GM12878 (cell line): Measurements from ENCODE around the gene DCAF5. TPM values are rescaled to one million over a fixed set of nuclear protein-coding genes. Genes with fewer than 3 reads are reported as not detected.

Experiments used
- ATAC-seq: fragments of 200-7000 bp; cut with Tn5 transposase; 3 replicates; pipeline ENCODE4 v1.9.1; 2020; ENCODE audit warnings: mild to moderate bottlenecking, moderate library complexity
- BruUV-seq: library from RNA; stranded (reverse); fragments of 400-500 nt; replicated peaks from 2 replicates; lab custom pipeline; 2021; lab: Mats Ljungman, UMichigan
- CTCF ChIA-PET: fragments of 300-600 bp; sonication (Branson Sonifier 250); formaldehyde crosslinking; extraction: SDS; loops from one replicate; lab custom pipeline; 2021; ENCODE audit warnings: inconsistent platforms; lab: Yijun Ruan, JAX
- POLR2A ChIA-PET: fragments of 350-600 bp; formaldehyde crosslinking; extraction: SDS; loops from one replicate; lab custom pipeline; 2021; ENCODE audit warnings: inconsistent platforms; lab: Charles Lee
- RAD21 ChIA-PET: fragments of 300-600 bp; sonication (Branson Sonifier 250); formaldehyde crosslinking; loops from one replicate; lab custom pipeline; 2023; ENCODE audit warnings: antibody characterized with exemption; ENCODE audit not compliant: unreplicated experiment; lab: Charles Lee
- SMC1A ChIA-PET: fragments of 300-600 bp; sonication (Branson Sonifier 250); formaldehyde crosslinking; loops from one replicate; lab custom pipeline; 2023; ENCODE audit not compliant: unreplicated experiment, uncharacterized antibody; lab: Charles Lee
- DNase-seq: peaks from one replicate; pipeline ENCODE4 v3.0.0-alpha.2; 2011; ENCODE audit warnings: low read depth, low spot score
- FAIRE-seq: peaks from 3 replicates; lab custom pipeline; 2011; peaks lifted over from hg19 to GRCh38; lab: Jason Lieb, UNC
- H2AFZ ChIP-seq: 2 replicates; pipeline ENCODE4 v1.6.0; 2011; ENCODE audit warnings: low read depth, low read length, control low read depth; ENCODE audit not compliant: control insufficient read depth
- H3K27ac ChIP-seq: 2 replicates; pipeline ENCODE4 v1.5.1; 2011; ENCODE audit warnings: control low read depth; ENCODE audit not compliant: control insufficient read depth, insufficient read depth
- H3K27me3 ChIP-seq, 2 experiments: replicated peaks in 1 of 2; 2 replicates each; pipeline versions ENCODE4 v1.6.0 to v1.6.1; 2011; ENCODE audit warnings: low read length in 1 of 2; ENCODE audit not compliant: control insufficient read depth in 2 of 2, insufficient read depth in 2 of 2
- H3K36me3 ChIP-seq, 2 experiments: 2 replicates each; pipeline ENCODE4 v1.5.1; 2011; ENCODE audit warnings: low read length in 1 of 2; ENCODE audit not compliant: control insufficient read depth in 2 of 2, insufficient read depth in 2 of 2
- H3K4me1 ChIP-seq: 2 replicates; pipeline ENCODE4 v1.6.1; 2011; ENCODE audit warnings: mild to moderate bottlenecking, low read length, moderate library complexity, mixed read lengths; ENCODE audit not compliant: control insufficient read depth, insufficient read depth
- H3K4me2 ChIP-seq: 2 replicates; pipeline ENCODE4 v1.6.0; 2011; ENCODE audit warnings: control low read depth; ENCODE audit not compliant: control insufficient read depth, insufficient read depth
- H3K4me3 ChIP-seq: fragments of 200-600 bp; sonication (generic); 2 replicates; pipeline ENCODE4 v1.5.1; 2016
- H3K79me2 ChIP-seq: 2 replicates; pipeline ENCODE4 v1.6.0; 2011; ENCODE audit warnings: low read length; ENCODE audit not compliant: control insufficient read depth, insufficient read depth
- H3K9ac ChIP-seq: 2 replicates; pipeline ENCODE4 v1.8.0; 2011; ENCODE audit warnings: low read length, control low read depth, mixed read lengths; ENCODE audit not compliant: control insufficient read depth, insufficient read depth
- H3K9me3 ChIP-seq: replicated peaks from 3 replicates; pipeline ENCODE4 v1.5.1; 2011; ENCODE audit warnings: mild to moderate bottlenecking, low read length; ENCODE audit not compliant: control insufficient read depth, insufficient read depth
- H4K20me1 ChIP-seq: 2 replicates; pipeline ENCODE4 v1.6.0; 2011; ENCODE audit not compliant: control insufficient read depth, insufficient read depth
- BACH1 ChIP-seq: fragments of 450-650 bp; IDR thresholded peaks from 2 replicates; pipeline ENCODE4 v1.6.1; 2017; ENCODE audit warnings: mild to moderate bottlenecking, borderline replicate concordance
- BCLAF1 ChIP-seq: fragments of 450-650 bp; IDR thresholded peaks from 2 replicates; pipeline ENCODE4 v1.6.1; 2017; ENCODE audit warnings: antibody characterized with exemption, mild to moderate bottlenecking, moderate library complexity
- KAT2A ChIP-seq: conservative IDR thresholded peaks from 2 replicates; pipeline ENCODE4 v1.6.1; 2011; ENCODE audit warnings: low read depth, low read length; ENCODE audit not compliant: control insufficient read depth
- PKNOX1 ChIP-seq: fragments of 450-650 bp; IDR thresholded peaks from 2 replicates; pipeline ENCODE4 v1.6.1; 2016; ENCODE audit warnings: mild to moderate bottlenecking
- RAD51 ChIP-seq: fragments of 450-650 bp; IDR thresholded peaks from 2 replicates; pipeline ENCODE4 v1.6.1; 2016; ENCODE audit warnings: moderate library complexity, mild to moderate bottlenecking, inconsistent platforms
- RB1 ChIP-seq: fragments of 450-650 bp; formaldehyde crosslinking; IDR thresholded peaks from 2 replicates; pipeline ENCODE4 v1.6.1; 2017; ENCODE audit warnings: mild to moderate bottlenecking, borderline replicate concordance
- REST ChIP-seq: IDR thresholded peaks from 2 replicates; pipeline ENCODE4 v1.6.1; 2012; ENCODE audit warnings: mild to moderate bottlenecking, low read depth, low read length
- WGBS: methylation state at CpG from one replicate; pipeline ENCODE4 v1.1.6; 2016; ENCODE audit warnings: low lambda C conversion rate; ENCODE audit not compliant: insufficient replicate concordance, insufficient coverage; ENCODE audit errors: missing lambda C conversion rate; 5-methylcytosine and 5-hydroxymethylcytosine counted together
- in situ Hi-C: fragments of 300-500 bp; cut with MboI; formaldehyde crosslinking; loops from 9 replicates; pipeline ENCODE4 v1.14.3; 2018; ENCODE audit warnings: mixed read lengths
- intact Hi-C: fragments of 100-400 bp; cut with micrococcal nuclease; formaldehyde crosslinking; loops from one replicate; pipeline ENCODE4 v1.14.2; 2022; ENCODE audit not compliant: unreplicated experiment
- polyA plus RNA-seq, 11 experiments: library from polyadenylated mRNA; depleted of rRNA in 4 of 11; unstranded in 6 of 11; stranded (reverse) in 5 of 11; fragments of >200 nt; fragmentation: Nextera tagmentation in 4 of 11; fragmentation: Illumina TruSeq in 1 of 11; extraction: Ambion mirVana in 4 of 11; extraction: Trizol in 1 of 11; gene quantifications; 1 replicate in 1 of 11; 2 replicates in 10 of 11; pipeline versions ENCODE4 v1.2.1 to v1.2.3, GENCODE V29; 2011 to 2016; ENCODE audit warnings: inconsistent platforms in 2 of 11, missing spikeins in 2 of 11, low read depth in 1 of 11
- total RNA-seq, 4 experiments: library from RNA; depleted of rRNA in 3 of 4; stranded (reverse); fragments of >200 nt in 3 of 4; fragmentation: Illumina TruSeq in 1 of 4; extraction: Trizol in 1 of 4; gene quantifications; 2 replicates each; pipeline versions ENCODE4 v1.2.1 to v1.2.3, GENCODE V29; 2013 to 2021

The DCAF5 gene
- total and polyA plus RNA-seq, 10 of the 15 experiments (the other 5 are each of a cell fraction or from before 2014, with no cell fraction given) = 6.8 to 38.1 (median 19.1) TPM

GRCh38 chr14:69154779-69155178, 1.9 kb upstream of the DCAF5 start:
- H3K4me2 ChIP-seq = no peak overlapping the region
- FAIRE-seq = peak; percentile 13
- no peaks in the 10 kb centered on the region for H3K36me3 ChIP-seq
- no peak overlapping the region for H3K27ac ChIP-seq
- peaks cover 8% of the 10 kb centered on the region; the same call in 1 of the 2 replicates for H3K4me1 ChIP-seq
- no peaks in the 10 kb centered on the region for H3K9me3 ChIP-seq
- RAD21 ChIA-PET = no interaction called here
- 92% methylated on average over 4 of the region's 4 CpGs for WGBS
- no peak overlapping the region for H2AFZ ChIP-seq
- H4K20me1 ChIP-seq = no peaks in the 10 kb centered on the region
- POLR2A ChIA-PET = interaction anchor here (1.1 kb wide), 1 partner anchor 19 kb away, joined by 3 read pairs; no protein-coding TSS in a partner anchor
- no TSS peak for BruUV-seq
- peaks cover 1 to 5% of the 10 kb centered on the region in 2 experiments; a peak in 1 of 4 replicates for H3K27me3 ChIP-seq
- intact Hi-C loops = loop anchor here (5.0 kb wide), 1 partner anchor 38 kb away; the partner anchor contains the start of gene EXD2
- no peak for DNase-seq
- SMC1A ChIA-PET = interaction anchor here (1.3 kb wide), 1 partner anchor 22 kb away, joined by 3 read pairs; no protein-coding TSS in a partner anchor
- no peak overlapping the region for H3K9ac ChIP-seq
- TF ChIP-seq KAT2A (no peak), PKNOX1 (peak; percentile 49; the same call in 1 of the 2 replicates)
- in situ Hi-C loops = no loop called here
- peaks cover 27% of the 10 kb centered on the region for H3K79me2 ChIP-seq
- CTCF ChIA-PET = interaction anchor here (1.4 kb wide), 1 partner anchor 25 kb away, joined by 8 read pairs; no protein-coding TSS in a partner anchor
- no peak overlapping the region for H3K4me3 ChIP-seq
- no peak for ATAC-seq

- TSS peak; percentile 92 for BruUV-seq
- peaks cover 0 to 5% of the 10 kb centered on the region in 2 experiments; a peak in 1 of 4 replicates for H3K36me3 ChIP-seq
- H3K4me3 ChIP-seq = peak overlapping the region; percentile 96
- H3K4me1 ChIP-seq = peaks cover 8% of the 10 kb centered on the region; the same call in 1 of the 2 replicates
- intact Hi-C loops = loop anchor here (5.0 kb wide), 1 partner anchor 38 kb away; the partner anchor contains the start of gene EXD2
- in situ Hi-C loops = no loop called here
- H3K4me2 ChIP-seq = peak overlapping the region; percentile 66
- no peak overlapping the region for H3K27ac ChIP-seq
- ChIA-PET SMC1A (interaction anchor here (1.3 to 5.3 kb wide), 2 partner anchors 21 to 24 kb away, joined by 3 to 40 read pairs; no protein-coding TSS in a partner anchor), CTCF (interaction anchor here (0.8 to 1.4 kb wide), 2 partner anchors 24 to 305 kb away, joined by 3 to 8 read pairs; no protein-coding TSS in a partner anchor), POLR2A (interaction anchor here (0.8 to 1.1 kb wide), 4 partner anchors 14 to 37 kb away, joined by 3 to 4 read pairs (median 3); partner anchors contain the start of gene EXD2), RAD21 (interaction anchor here (2.2 kb wide), 1 partner anchor 37 kb away, joined by 6 read pairs; the partner anchor contains the start of gene EXD2)
- 3% methylated on average over 13 of the region's 13 CpGs for WGBS
- peak overlapping the region; percentile 74; the same call in 1 of the 2 replicates for H2AFZ ChIP-seq
- FAIRE-seq = no peak
- H3K79me2 ChIP-seq = peaks cover 35% of the 10 kb centered on the region
- no peak for ATAC-seq
- H3K27me3 ChIP-seq = peaks cover 1 to 5% of the 10 kb centered on the region in 2 experiments; a peak in 1 of 4 replicates
- no peaks in the 10 kb centered on the region for H3K9me3 ChIP-seq
- DNase-seq = no peak
- H4K20me1 ChIP-seq = no peaks in the 10 kb centered on the region
- H3K9ac ChIP-seq = peak overlapping the region; percentile 74
- no peak for TF ChIP-seq REST
- no peak for TF ChIP-seq BACH1
- no peak for TF ChIP-seq RB1
- TF ChIP-seq BCLAF1 = no peak
- TF ChIP-seq RAD51 = no peak
These were observed 953 bp upstream of the DCAF5 start for GRCh38 chr14:69153873-69154270.
